Raji (cell line): Measurements from ENCODE around the gene SCG3.

Experiments
- POLR2A ChIP-seq: IDR thresholded peaks from 2 replicates; pipeline ENCODE4 v1.6.1; 2011; ENCODE audit warnings: low read depth, low read length, control low read depth; ENCODE audit not compliant: insufficient read depth

Gene SCG3

GRCh38 chr15:51675234-51675633, 6.1 kb upstream of the SCG3 start:
- TF ChIP-seq POLR2A: no peak

GRCh38 chr15:51677021-51677420, 4.3 kb upstream of the SCG3 start:
- TF ChIP-seq POLR2A: no peak

GRCh38 chr15:51677452-51677851, 3.9 kb upstream of the SCG3 start:
- no peak for TF ChIP-seq POLR2A

- no peak for TF ChIP-seq POLR2A
Measured at GRCh38 chr15:51678096-51678495, 3.2 kb upstream of the SCG3 start.

- no peak for TF ChIP-seq POLR2A
Measured at GRCh38 chr15:51680321-51680720, 982 bp upstream of the SCG3 start.

GRCh38 chr15:51687565-51687964, 6.3 kb downstream of the SCG3 start:
- no peak for TF ChIP-seq POLR2A

GRCh38 chr15:51688863-51689262, 7.6 kb downstream of the SCG3 start:
- TF ChIP-seq POLR2A: no peak

- no peak for TF ChIP-seq POLR2A
Measured at GRCh38 chr15:51692154-51692553, 10.9 kb downstream of the SCG3 start.

GRCh38 chr15:51696566-51696965, 15.3 kb downstream of the SCG3 start:
- no peak for TF ChIP-seq POLR2A

GRCh38 chr15:51697163-51697562, 15.9 kb downstream of the SCG3 start:
- TF ChIP-seq POLR2A: no peak

GRCh38 chr15:51699373-51699772, 18.1 kb downstream of the SCG3 start:
- no peak for TF ChIP-seq POLR2A

GRCh38 chr15:51702710-51703109, 21.4 kb downstream of the SCG3 start:
- TF ChIP-seq POLR2A: no peak

- TF ChIP-seq POLR2A: no peak
Measured at GRCh38 chr15:51706291-51706690, 25.0 kb downstream of the SCG3 start.

GRCh38 chr15:51706926-51707608, 25.8 kb downstream of the SCG3 start:
- no peak for TF ChIP-seq POLR2A

GRCh38 chr15:51708013-51708412, 26.7 kb downstream of the SCG3 start:
- no peak for TF ChIP-seq POLR2A

GRCh38 chr15:51709031-51709430, 27.7 kb downstream of the SCG3 start:
- TF ChIP-seq POLR2A: no peak

GRCh38 chr15:51714162-51714561, 32.9 kb downstream of the SCG3 start:
- TF ChIP-seq POLR2A: no peak
